HL-60 (cell line): ENCODE results near the gene PPM1F.

Experiments
- CTCF ChIP-seq: IDR thresholded peaks from one replicate; pipeline ENCODE4 v1.5.1; 2011; ENCODE audit warnings: low read length, control low read depth, inconsistent platforms; ENCODE audit not compliant: insufficient read depth
- GABPA ChIP-seq: IDR thresholded peaks from 2 replicates; pipeline ENCODE4 v1.6.1; 2012; ENCODE audit warnings: low read depth
- POLR2AphosphoS5 ChIP-seq: IDR thresholded peaks from 2 replicates; pipeline ENCODE4 v1.6.1; 2012; ENCODE audit warnings: low read depth
- REST ChIP-seq: IDR thresholded peaks from 2 replicates; pipeline ENCODE4 v1.6.1; 2012; ENCODE audit warnings: low read depth; ENCODE audit not compliant: insufficient replicate concordance

- TF ChIP-seq CTCF (no peak), POLR2AphosphoS5 (no peak), REST (no peak), GABPA (no peak)
Observed at GRCh38 chr22:21961127-21961867, 8.6 kb upstream of the PPM1F start.
